ENCODE results near the gene CEP164. TPM values are rescaled to one million over a fixed set of nuclear protein-coding genes. Genes with fewer than 3 reads are reported as not detected.

Gene CEP164
- total RNA-seq, 1 experiment from 2014 or later = 25.4 TPM

DNA sequence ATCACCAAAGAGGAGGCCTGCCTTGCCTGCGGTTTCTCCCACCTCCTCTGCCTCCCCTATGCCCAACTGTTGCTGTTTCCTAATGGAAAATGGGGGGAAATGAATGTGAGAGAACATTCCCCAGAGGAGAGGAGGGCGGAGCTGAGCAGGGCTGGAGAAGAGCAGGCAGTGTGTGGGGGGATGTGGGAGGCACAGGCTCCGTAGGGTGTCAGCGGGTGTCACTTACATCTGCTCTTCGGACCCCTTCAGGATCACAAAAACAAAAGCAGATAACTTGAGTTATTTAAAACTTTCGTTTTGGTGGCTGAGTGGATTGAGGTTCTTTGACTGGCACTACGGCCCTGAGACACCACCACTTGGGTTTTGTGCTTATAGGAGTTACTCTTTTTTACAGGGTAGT is 93.8 kb downstream of the CEP164 start:
- intact Hi-C loops (cut with micrococcal nuclease; ENCODE audit: unreplicated experiment) = no loop called here
- CTCF ChIA-PET = no interaction called here

GRCh38 chr11:117423046-117423575 is 95.5 kb downstream of the CEP164 start:
- H3K4me1 Mint-ChIP-seq (ENCODE audit: low read depth, unreplicated experiment) = no peaks in the 10 kb centered on the region
- no peak overlapping the region for H3K27ac Mint-ChIP-seq (ENCODE audit: unreplicated experiment)
- DNase-seq = no peak
- peaks cover 69% of the 10 kb centered on the region for H3K27me3 Mint-ChIP-seq (ENCODE audit: unreplicated experiment)
- intact Hi-C loops (cut with micrococcal nuclease; ENCODE audit: unreplicated experiment) = no loop called here
- BruUV-seq (replicated peaks) = no TSS peak
- no peak overlapping the region for H3K4me3 Mint-ChIP-seq (ENCODE audit: low read depth, unreplicated experiment)
- CTCF ChIA-PET = no interaction called here
- H3K9me3 Mint-ChIP-seq (ENCODE audit: low read depth, unreplicated experiment) = no peaks in the 10 kb centered on the region
- no peaks in the 10 kb centered on the region for H3K36me3 Mint-ChIP-seq (ENCODE audit: insufficient read depth, unreplicated experiment)
- TF ChIP-seq CTCF (IDR thresholded peaks at IDR 0.05; ENCODE audit: unreplicated experiment) = no peak

More for the DNA sequence above, 93.8 kb downstream of the CEP164 start:
- H3K36me3 Mint-ChIP-seq (ENCODE audit: insufficient read depth, unreplicated experiment) = no peaks in the 10 kb centered on the region
- no peak for TF ChIP-seq CTCF (IDR thresholded peaks at IDR 0.05; ENCODE audit: unreplicated experiment)
- no peak for DNase-seq
- H3K4me1 Mint-ChIP-seq (ENCODE audit: low read depth, unreplicated experiment) = no peaks in the 10 kb centered on the region
- no TSS peak for BruUV-seq (replicated peaks)
- H3K9me3 Mint-ChIP-seq (ENCODE audit: low read depth, unreplicated experiment) = no peaks in the 10 kb centered on the region
- no peak overlapping the region for H3K4me3 Mint-ChIP-seq (ENCODE audit: low read depth, unreplicated experiment)
- peaks cover 66% of the 10 kb centered on the region for H3K27me3 Mint-ChIP-seq (ENCODE audit: unreplicated experiment)
- H3K27ac Mint-ChIP-seq (ENCODE audit: unreplicated experiment) = no peak overlapping the region

- CTCF ChIA-PET = interaction anchor here (0.6 to 1.0 kb wide), 2 partner anchors 22 to 385 kb away, joined by 3 to 4 read pairs; no protein-coding TSS in a partner anchor
- no peaks in the 10 kb centered on the region for H3K4me1 Mint-ChIP-seq (ENCODE audit: low read depth, unreplicated experiment)
- no peak for TF ChIP-seq CTCF (IDR thresholded peaks at IDR 0.05; ENCODE audit: unreplicated experiment)
- BruUV-seq (replicated peaks) = no TSS peak
- H3K4me3 Mint-ChIP-seq (ENCODE audit: low read depth, unreplicated experiment) = no peak overlapping the region
- H3K27ac Mint-ChIP-seq (ENCODE audit: unreplicated experiment) = no peak overlapping the region
- no peaks in the 10 kb centered on the region for H3K36me3 Mint-ChIP-seq (ENCODE audit: insufficient read depth, unreplicated experiment)
- H3K9me3 Mint-ChIP-seq (ENCODE audit: low read depth, unreplicated experiment) = no peaks in the 10 kb centered on the region
- intact Hi-C loops (cut with micrococcal nuclease; ENCODE audit: unreplicated experiment) = loop anchor here (5.0 kb wide), 1 partner anchor 393 kb away; no protein-coding TSS in a partner anchor
- peaks cover 76% of the 10 kb centered on the region for H3K27me3 Mint-ChIP-seq (ENCODE audit: unreplicated experiment)
- no peak for DNase-seq
Observed at GRCh38 chr11:117424781-117425180, 97.1 kb downstream of the CEP164 start.

DNA sequence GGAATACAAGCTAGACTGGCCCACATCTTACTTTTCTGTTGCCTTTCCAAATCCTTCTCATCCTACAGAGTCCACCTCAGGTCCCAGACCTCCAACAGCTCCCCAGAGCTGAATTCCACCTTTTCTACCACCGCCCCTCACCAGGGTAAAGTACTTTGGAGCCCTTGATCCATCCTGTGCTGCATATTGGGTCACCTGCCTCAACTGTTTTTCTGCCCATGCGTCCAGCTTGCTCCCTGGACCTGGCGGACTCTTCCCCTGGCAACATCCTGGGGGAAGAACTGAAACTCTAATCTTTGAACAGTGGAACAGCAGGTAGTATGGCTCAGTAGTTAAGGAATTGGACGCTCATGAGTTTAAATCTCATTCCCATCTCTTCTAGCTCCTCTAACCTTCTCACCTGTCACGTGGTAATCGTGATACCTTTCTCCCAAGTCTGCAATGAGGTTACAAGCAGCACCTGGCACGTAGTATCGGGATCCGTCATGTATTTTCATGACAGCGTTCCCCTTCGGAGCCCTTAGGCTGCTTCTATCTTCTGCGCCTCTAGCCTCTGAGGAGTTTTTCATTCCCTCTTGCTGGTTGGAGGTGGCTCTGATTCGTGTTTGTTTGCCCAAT is 98.1 kb downstream of the CEP164 start:
- no peak for DNase-seq
- CTCF ChIA-PET = interaction anchor here (0.7 to 1.5 kb wide), 11 partner anchors 10 to 628 kb away, joined by 3 to 26 read pairs (median 4); no protein-coding TSS in a partner anchor
- no peak for TF ChIP-seq CTCF (IDR thresholded peaks at IDR 0.05; ENCODE audit: unreplicated experiment)
- H3K9me3 Mint-ChIP-seq (ENCODE audit: low read depth, unreplicated experiment) = no peaks in the 10 kb centered on the region
- no peaks in the 10 kb centered on the region for H3K36me3 Mint-ChIP-seq (ENCODE audit: insufficient read depth, unreplicated experiment)
- BruUV-seq (replicated peaks) = no TSS peak
- no peaks in the 10 kb centered on the region for H3K4me1 Mint-ChIP-seq (ENCODE audit: low read depth, unreplicated experiment)
- no peak overlapping the region for H3K4me3 Mint-ChIP-seq (ENCODE audit: low read depth, unreplicated experiment)
- H3K27ac Mint-ChIP-seq (ENCODE audit: unreplicated experiment) = no peak overlapping the region
- intact Hi-C loops (cut with micrococcal nuclease; ENCODE audit: unreplicated experiment) = loop anchor here (5.0 kb wide), 1 partner anchor 392 kb away; no protein-coding TSS in a partner anchor
- peaks cover 82% of the 10 kb centered on the region for H3K27me3 Mint-ChIP-seq (ENCODE audit: unreplicated experiment)
